Stimulated activated CD4-positive, alpha-beta T cell treated with anti-CD3 and anti-CD28 coated beads, Interleukin-4, amount 100 ng/mL, for 48 hours (primary cell): Measurements from ENCODE around the gene PPHLN1.

Experiments used
- DNase-seq, 2 donors: peaks; one replicate each; pipeline ENCODE4 v3.0.0-alpha.2; 2020; ENCODE audit warnings: low read depth in 2 of 2

Gene PPHLN1

GRCh38 chr12:42325653-42326474, at the start of gene PPHLN1, which contains the start of gene ZCRB1:
Gene PPHLN1, plus strand, starts transcription at chr12:42326167. Its CDS starts 9,736 bp downstream, at chr12:42335903.
Gene ZCRB1, minus strand, starts transcription at chr12:42326094. Its CDS starts 1,992 bp downstream, at chr12:42324102.
- DNase-seq = peak; percentile 70 to 76

- DNase-seq = no peak
These were observed 48.4 kb upstream of the PPHLN1 start for GRCh38 chr12:42277396-42278127.

- no peak for DNase-seq
These were observed 47.8 kb upstream of the PPHLN1 start for GRCh38 chr12:42278128-42278510.

GRCh38 chr12:42281278-42281677, 44.7 kb upstream of the PPHLN1 start:
- DNase-seq = no peak

DNA sequence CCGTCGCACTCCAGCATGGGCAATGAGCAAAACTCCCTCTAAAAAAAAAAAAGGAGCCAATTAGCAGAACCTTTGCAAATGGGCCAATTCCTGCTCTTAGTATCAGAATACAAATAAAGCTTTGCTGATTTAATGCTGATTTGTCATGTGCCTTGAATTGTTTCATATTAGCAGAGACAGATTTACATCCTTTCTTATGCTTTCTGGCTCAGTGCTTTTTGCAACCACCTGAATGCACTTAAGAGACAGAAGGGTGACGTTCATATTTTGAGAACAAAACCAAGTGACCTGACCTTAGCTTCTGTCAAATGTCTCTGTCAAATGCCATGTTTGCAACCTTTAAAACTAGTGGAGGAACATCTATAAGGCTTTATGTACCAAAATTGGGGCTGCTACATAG, 44.1 kb upstream of the PPHLN1 start:
- no peak for DNase-seq

DNA sequence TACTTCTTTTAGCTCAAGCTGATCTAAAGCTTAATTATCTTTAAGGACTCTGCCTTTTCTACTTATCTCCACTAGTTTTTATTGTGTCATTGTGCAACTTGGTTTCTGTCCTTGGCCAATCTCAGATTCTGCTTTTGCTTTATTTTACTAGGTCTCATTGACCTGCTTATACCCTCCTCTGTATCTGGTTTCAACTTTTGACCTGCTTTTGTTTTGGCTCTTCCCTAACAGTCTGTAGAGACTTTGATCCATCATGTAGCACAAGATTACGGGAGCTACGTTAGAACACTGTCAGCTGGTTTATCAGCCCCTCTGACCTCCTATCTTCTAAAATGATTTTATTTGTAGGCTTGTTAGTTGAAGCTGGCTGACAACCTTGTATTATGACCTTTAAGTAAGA, 43.7 kb upstream of the PPHLN1 start:
- no peak for DNase-seq

- DNase-seq = no peak
These were observed 42.2 kb upstream of the PPHLN1 start for GRCh38 chr12:42283739-42284138.

DNA sequence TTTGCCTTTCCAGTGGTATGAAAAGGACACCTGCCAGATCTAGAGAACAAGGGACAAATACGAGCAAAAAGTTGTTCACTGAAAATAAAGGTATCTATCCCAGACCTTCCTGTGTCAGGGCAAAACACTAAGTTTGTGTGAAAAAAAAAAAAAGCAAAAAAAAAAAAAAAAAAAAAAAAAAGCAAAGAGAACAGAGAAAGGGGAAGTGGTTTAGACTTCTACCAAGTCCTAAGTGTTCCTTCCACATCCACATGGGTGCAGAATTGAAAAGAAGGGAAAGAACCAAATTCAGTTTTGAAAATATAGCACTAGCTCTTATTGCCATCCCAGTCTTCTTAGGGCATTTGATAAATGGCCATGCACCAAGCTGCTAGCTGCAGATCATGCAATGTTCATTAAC, 41.8 kb upstream of the PPHLN1 start:
- DNase-seq = no peak

DNA sequence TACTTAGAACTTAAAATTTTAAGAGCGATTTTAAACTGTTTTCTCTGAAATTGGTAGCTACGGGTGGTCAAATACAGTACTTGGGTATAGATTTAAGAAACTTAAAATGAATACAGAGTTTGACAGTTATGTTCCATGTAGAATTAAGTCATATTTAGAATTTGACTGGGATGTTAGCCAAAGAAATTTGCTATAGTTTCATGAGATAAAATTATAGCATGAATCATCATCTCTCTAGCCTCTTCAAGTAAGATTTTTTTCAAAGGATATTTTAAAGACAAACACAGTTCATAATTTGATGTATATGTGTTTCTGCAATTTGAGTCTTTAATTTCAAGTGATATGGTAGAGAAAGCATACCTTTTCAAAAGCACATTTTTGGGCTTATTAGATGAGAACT, 41.1 kb upstream of the PPHLN1 start:
- no peak for DNase-seq

DNA sequence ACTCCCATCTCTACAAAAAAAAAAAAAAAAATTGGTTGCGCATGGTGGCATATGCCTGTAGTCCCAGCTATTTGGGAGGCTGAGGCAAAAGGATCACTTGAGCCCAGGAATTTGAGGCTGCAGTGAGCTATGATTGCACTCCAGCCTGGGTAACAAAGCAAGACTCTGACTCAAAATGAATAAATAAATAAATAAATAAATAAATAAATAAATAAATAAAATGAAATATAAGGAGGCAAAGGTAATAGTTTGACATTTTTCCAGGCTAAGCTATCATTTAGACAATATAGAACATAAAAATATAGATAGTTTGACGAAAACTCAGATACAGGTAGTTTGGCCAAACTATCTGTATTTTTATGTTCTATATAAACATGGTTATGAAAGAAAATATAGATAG, 40.5 kb upstream of the PPHLN1 start:
- DNase-seq = no peak

DNA sequence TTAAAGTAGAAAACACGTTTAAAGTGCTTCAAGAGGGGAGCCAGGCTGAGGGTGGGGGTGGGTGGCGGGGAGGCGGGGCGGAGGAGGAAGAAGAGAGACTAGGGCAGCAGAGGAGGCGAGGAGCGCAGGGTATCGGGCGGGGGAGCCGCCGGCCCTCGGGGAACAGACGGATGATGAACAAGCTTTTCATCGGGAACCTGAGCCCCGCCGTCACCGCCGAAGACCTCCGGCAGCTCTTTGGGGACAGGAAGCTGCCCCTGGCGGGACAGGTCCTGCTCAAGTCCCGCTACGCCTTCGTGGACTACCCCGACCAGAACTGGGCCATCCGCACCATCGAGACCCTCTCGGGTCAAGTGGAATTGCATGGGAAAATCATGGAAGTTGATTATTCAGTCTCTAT, 39.2 kb upstream of the PPHLN1 start:
- no peak for DNase-seq

- no peak for DNase-seq
These were observed 37.4 kb upstream of the PPHLN1 start for GRCh38 chr12:42288544-42288943.

DNA sequence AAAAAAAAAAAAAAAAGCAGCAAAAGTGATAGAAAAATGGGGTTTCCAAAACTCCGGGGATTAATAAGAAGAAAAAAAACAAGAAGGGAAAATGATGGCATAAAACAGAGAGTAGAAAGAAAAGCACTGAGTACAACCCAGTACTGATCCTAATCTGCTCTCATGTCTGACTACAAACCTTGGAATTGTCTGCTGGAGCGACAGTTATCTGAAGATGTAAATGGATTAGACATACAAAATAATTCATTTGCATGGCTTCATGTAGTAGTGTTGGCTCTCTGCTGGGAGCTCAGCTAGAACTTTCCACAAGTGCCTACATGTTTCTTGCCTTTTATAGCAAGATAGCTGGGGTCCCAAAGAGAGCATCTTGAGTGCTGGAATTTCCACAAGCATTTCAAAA, 34.3 kb upstream of the PPHLN1 start:
- DNase-seq = no peak

DNA sequence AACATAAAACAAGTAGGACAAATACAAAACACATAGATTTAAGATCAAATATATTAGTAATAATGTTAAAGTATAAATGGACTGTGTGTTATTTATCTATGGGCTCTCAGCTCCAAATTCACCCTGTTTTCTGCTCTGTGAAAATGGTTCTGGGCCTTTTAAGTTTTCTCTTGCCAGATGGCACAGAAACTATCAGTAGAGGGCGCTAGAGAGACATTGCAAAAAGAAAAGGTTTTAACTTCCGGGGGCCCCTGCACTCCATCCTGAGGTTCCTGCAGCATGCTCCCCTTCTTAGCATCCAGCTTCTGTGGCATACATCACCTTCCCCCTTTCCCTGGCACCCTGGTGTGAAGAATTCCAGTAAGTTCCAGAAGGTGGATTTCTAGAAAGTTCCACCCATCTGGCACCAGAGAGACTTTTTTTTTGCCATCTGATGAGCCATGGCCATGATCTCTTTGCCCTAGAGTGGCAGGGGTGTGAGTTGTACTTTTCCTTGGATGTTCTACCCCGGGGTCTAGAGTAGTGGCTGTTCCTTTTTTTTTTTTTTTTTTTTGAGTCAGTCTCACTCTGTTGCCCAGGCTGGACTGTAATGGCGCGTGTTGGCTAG, 29.4 kb upstream of the PPHLN1 start:
- DNase-seq = no peak

GRCh38 chr12:42298887-42299286, 27.1 kb upstream of the PPHLN1 start:
- DNase-seq = no peak

DNA sequence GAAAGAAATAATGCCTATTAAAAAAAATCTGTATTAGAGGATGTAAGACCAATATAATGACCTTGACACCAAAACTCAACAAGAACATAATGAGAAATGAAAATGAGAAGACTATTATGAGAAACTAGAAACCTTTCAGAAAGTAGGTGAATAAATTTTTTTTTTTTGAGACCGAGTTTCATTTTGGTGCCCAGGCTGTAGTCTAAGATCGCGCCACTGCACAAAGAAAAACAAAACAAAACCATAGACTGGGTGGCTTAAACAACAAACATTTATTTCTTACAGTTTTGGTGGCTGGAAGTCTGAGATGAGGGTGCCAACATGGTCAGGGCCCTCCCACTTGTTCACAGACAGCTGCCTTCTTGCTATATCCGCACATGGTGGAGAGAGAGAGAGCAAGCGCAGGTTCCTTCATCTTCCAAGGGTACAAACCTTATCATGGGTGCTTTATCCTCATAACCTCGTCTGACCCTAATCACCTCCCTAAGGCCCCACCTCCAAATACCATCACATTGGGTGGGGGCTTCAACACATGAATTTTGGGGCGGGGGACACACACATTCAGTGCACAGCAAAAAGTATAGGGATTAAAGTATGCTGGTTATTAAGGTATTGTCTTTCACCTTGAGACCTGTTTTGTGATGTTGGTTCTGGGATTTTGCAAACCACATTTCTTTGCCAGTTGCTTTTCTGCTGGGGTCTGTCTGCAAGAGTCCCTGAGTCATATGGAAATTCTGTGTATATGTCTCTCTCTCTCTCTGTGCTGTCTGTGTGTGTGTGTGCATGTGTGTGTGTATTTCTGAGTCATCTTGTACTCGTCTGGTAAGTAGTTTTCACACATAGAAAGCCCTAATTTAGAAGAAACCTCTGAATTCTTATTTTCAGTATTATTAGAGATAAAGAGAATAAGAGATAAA, 26.3 kb upstream of the PPHLN1 start:
- peak; percentile 42 to 69 for DNase-seq

DNA sequence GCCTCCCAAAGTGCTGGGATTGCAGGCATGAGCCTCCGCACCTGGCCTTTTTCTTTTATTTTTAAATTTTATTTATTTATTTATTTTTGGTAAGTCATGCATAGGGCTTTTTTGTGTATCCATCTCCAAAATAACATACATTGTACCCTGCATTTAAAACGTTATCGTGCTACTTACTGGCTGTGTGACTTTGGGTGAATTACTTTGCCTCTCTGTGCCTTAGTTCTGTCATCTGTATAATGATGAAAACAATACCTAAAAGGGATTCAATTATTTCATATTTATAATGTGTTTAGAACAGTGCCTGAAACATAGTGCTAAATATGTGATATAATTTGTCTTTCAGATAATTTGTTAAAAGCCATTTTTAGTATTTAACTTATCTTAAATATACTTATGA, 19.7 kb upstream of the PPHLN1 start:
- no peak for DNase-seq

DNA sequence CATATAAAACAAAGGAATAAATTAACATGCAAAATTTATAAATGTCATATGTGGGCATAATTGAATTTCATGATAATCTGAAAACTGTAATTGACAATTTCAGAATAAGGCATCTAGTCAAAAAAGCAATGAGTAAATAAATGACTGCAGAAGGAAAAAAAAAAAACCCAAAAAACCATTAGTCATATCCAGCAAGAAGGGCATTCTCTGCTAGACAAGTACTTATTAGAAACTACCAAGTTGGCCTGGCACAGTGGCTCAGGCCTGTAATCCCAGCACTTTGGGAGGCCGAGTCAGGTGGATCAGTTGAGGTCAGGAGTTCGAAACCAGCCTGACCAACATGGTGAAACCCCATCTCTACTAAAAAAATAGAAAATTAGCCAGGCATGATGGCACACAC, 17.6 kb upstream of the PPHLN1 start:
- DNase-seq = no peak

GRCh38 chr12:42309996-42310395, 16.0 kb upstream of the PPHLN1 start:
- DNase-seq = no peak

DNA sequence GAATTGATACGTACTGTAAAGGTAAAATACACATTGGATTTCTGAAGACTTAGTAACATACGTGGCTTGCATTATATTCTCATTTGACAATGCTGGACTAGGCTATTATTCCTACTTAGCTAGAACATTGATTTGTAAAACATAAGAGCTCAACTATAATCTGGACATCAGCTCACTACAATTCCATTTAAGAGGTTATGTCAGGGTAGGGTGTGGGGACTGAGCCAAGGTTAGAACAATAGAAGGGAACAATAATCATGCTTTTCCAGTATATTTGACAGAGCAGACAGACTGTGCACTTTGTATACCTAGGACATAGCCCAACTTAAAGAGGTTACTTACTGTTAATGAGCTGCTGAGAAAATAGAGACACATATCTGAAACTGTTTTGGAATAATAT, 10.9 kb upstream of the PPHLN1 start:
- DNase-seq = no peak

GRCh38 chr12:42320796-42321195, 5.2 kb upstream of the PPHLN1 start:
- DNase-seq = no peak

GRCh38 chr12:42322567-42322966, 3.4 kb upstream of the PPHLN1 start:
- DNase-seq = no peak
